GM18951 (cell line): ENCODE results near the gene C22orf42.
"Not testable (repeated sequence)": the region's sequence is repeated elsewhere in the genome, so short reads cannot be mapped to it uniquely, and the experiment has no call there.

Experiments used
- POLR2A ChIP-seq: IDR thresholded peaks from 4 replicates; pipeline ENCODE4 v1.6.1; 2011; ENCODE audit warnings: mild to moderate bottlenecking; ENCODE audit not compliant: insufficient read length, insufficient read depth; ENCODE audit errors: extremely low read depth
- in situ Hi-C: fragments of 300-500 bp; cut with MboI; formaldehyde crosslinking; loops from one replicate; pipeline ENCODE4 v1.12.0; 2022; ENCODE audit warnings: low sequenced_read_pairs, mixed read lengths, inconsistent platforms; ENCODE audit not compliant: unreplicated experiment

C22orf42 gene

GRCh38 chr22:32165681-32166080, 6.6 kb upstream of the C22orf42 start:
- TF ChIP-seq POLR2A: no peak
- in situ Hi-C loops: no loop called here

GRCh38 chr22:32164075-32164860, 5.2 kb upstream of the C22orf42 start:
- in situ Hi-C loops: no loop called here
- no peak for TF ChIP-seq POLR2A

- in situ Hi-C loops: not testable (repeated sequence)
These were observed 1.3 kb upstream of the C22orf42 start for GRCh38 chr22:32160411-32160810.

GRCh38 chr22:32157632-32158031, 1.5 kb downstream of the C22orf42 start:
- in situ Hi-C loops: not testable (repeated sequence)

GRCh38 chr22:32154727-32155126, 4.4 kb downstream of the C22orf42 start:
- in situ Hi-C loops: not testable (repeated sequence)

- in situ Hi-C loops: not testable (repeated sequence)
These were observed 7.5 kb downstream of the C22orf42 start for GRCh38 chr22:32151641-32152040.

GRCh38 chr22:32150647-32151046, 8.5 kb downstream of the C22orf42 start:
- in situ Hi-C loops: not testable (repeated sequence)

GRCh38 chr22:32148372-32148771, 10.7 kb downstream of the C22orf42 start:
- in situ Hi-C loops: not testable (repeated sequence)

GRCh38 chr22:32147128-32147527, 12.0 kb downstream of the C22orf42 start:
- in situ Hi-C loops: not testable (repeated sequence)

GRCh38 chr22:32144496-32145274, 14.4 kb downstream of the C22orf42 start:
- no peak for TF ChIP-seq POLR2A
- in situ Hi-C loops: no loop called here

- TF ChIP-seq POLR2A: no peak
- in situ Hi-C loops: no loop called here
These were observed 16.5 kb downstream of the C22orf42 start for GRCh38 chr22:32142600-32142999.

- in situ Hi-C loops: not testable (repeated sequence)
These were observed 18.4 kb downstream of the C22orf42 start for GRCh38 chr22:32140688-32141087.

- in situ Hi-C loops: not testable (repeated sequence)
These were observed 20.5 kb downstream of the C22orf42 start for GRCh38 chr22:32138576-32138975.

- in situ Hi-C loops: not testable (repeated sequence)
These were observed 21.3 kb downstream of the C22orf42 start for GRCh38 chr22:32137731-32138324.

GRCh38 chr22:32136881-32137280, 22.2 kb downstream of the C22orf42 start:
- in situ Hi-C loops: not testable (repeated sequence)

GRCh38 chr22:32135958-32136357, 23.1 kb downstream of the C22orf42 start:
- in situ Hi-C loops: not testable (repeated sequence)

GRCh38 chr22:32134796-32135195, 24.3 kb downstream of the C22orf42 start:
- in situ Hi-C loops: not testable (repeated sequence)
